Stimulated activated CD4-positive, alpha-beta T cell treated with anti-CD3 and anti-CD28 coated beads, Interleukin-4, amount 100 ng/mL, for 4 hours (primary cell): ENCODE data around the gene ANKRD39.

ENCODE experiments used
- DNase-seq, 2 experiments: peaks; one replicate each; pipeline ENCODE4 v3.0.0-alpha.2; 2020

ANKRD39 gene

DNA sequence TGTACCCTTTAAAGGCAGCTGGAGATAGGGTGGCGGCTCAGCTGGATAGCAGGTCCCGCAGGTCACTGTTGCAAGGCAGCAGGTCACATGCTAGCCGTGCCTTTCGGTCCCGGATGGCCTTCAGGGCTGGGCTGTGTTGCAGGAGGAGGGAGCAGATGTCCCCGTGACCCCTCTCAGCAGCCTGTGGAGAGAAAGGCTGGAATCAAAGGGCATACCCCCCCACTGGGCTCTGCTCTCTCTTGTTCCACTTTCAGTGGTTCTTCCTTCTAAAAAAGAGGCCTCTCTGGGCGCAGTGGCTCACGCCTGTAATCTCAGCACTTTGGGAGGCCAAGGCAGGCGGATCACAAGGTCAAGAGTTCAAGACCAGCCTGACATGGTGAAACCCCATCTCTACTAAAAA is 9.6 kb downstream of the ANKRD39 start:
- no peak for DNase-seq

DNA sequence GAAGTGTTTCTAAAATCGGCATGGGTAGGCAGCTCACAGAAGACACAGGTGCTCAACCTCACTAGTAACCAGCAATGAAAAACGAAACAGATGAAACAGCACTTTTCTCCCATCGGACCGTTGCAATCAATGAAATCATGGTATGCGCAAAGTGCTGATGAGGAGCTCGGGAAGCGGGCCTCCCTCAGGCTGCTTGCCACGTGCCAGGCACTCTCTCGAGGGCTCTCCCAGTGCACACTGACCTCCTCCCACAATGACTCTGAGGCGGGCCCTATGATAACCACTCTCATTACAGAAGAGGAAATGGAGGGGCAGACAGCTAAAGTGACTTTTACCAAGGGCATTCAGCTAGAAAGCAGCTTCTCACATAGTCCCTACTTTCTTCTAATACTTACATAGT is 10.2 kb downstream of the ANKRD39 start:
- DNase-seq: no peak

DNA sequence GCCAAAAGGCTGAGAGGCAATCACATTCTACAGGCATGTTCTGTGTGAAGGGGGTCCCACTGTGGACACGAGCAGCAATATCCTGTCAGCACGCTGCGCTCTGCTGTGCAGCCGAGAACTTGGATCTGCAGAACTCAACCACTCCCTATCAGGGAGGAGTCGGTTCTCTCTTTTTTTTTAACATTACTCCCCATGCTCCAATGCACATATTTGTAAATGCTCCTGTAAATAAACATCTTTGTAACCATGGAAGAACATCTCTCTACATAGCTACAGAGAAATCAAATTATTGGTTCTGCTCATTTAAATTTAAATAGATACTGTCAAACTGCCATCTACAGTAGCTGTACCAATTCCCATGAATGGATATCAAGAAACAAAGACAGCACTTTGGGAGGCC is 11.0 kb downstream of the ANKRD39 start:
- DNase-seq: no peak

DNA sequence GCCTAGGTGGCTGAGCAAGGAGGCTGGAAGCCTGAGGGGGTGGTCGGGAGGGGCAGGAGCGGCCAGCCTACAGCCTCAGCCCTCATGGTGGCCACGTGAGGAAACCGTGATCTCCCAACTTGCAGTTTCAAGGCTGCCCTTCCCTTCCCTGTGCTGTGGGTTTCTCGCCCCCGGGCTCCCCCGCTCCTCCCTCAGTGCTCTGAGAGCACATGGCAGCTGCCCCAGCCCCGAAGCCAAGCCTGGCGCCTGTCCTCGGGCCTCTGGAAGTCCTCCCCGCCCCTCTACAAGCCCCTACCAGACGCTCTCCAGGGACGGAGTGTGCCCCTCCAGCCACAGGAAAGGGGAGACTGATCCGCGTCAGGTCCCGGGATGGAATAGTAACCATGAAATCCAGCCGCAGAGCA is 13.4 kb downstream of the ANKRD39 start:
- DNase-seq: no peak

DNA sequence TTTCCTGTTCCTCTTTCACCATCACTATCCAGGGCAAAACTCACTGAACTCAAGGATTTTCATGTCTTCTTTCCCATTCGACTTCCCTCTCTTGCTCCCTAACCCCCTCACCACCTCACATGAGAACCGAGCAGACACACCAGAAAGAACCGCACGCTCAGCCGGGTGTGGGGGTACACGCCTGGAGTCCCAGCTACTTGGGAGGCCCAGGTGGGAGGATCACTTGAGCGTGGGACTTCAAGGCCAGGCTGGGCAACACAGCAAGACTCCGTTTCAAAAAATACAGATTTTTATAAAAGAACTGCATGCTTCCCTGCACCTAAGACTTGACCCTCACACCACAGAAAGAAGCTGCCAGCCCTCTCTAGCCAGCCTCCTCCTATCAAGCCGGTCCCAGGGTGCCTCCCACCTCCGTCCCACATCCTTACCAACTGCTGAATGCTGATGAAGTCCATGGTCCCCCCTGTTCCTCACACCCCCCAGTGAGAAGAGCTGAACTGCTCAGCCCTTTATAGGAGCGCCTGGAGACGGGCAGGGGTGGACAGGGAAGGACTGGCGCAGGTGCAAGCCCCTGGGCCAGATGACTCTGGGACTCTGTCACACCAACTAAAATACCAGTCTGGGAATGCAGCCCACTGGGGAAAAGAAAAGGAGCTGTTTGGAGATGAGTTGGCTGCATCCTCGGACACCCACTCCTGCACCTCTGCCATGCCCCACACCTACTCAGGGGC is 14.1 kb downstream of the ANKRD39 start, which contains the start of gene ANKRD23:
Gene ANKRD23 (minus strand): TSS at position 484 of the 731 bp plus-strand sequence. CDS start 29 bp downstream, at position 455.
- no peak for DNase-seq

DNA sequence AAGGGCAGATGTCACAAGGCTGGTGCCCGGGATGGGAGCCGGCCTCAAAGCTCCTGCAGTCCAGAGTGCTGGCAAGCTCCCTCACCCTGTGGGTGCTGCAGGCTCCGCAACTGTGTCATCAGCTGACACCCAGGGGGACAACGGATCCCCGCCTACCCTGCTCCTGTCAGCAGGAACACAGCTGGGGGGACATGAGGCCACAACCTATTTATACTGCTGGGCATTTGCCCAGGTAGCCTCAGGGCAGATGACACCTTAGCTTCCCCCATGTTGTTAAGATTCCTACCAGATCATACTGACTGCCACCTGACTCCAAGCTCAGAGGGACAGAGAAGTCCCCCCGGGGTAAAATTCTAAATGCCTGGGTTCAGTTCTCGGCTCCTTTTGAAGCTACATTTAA is 15.2 kb downstream of the ANKRD39 start:
- DNase-seq: no peak

DNA sequence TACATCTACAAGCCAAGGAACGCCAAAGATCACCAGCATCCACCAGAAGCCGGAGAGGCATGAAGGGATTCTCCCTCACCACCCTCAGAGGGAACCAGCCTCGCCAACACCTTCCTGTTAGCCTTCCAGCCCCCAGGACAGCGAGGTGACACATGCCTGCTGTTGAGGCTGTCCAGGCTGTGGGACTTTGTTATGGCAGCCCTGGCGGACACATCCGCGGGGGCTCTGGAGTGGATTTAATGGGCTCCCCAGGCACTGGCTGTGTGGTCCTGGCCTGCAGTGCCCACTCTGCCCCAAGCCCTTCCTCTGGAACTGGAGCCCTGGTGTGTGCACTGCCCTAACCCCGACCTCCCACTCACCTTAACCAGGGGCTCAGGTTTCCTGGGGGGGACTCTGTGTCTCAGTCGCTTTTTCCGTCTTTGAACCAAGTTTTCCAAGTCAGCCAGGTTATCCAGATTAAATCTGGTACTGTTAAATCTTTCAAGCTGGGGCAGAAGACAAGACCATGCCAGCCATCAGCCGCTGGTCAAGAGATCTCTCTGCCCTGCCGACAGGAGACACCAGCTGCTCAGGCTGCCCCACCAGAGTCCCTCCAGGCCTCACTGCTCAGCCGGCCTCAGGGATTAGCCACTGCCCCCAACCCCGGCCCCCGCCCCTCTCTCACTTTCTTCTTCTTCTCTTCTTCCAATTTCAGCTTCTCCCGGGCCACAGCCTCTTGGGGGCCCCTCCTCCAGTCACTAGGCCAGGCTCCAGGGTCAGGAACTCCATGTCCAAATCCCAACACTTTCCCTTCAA is 15.9 kb downstream of the ANKRD39 start:
- no peak for DNase-seq

DNA sequence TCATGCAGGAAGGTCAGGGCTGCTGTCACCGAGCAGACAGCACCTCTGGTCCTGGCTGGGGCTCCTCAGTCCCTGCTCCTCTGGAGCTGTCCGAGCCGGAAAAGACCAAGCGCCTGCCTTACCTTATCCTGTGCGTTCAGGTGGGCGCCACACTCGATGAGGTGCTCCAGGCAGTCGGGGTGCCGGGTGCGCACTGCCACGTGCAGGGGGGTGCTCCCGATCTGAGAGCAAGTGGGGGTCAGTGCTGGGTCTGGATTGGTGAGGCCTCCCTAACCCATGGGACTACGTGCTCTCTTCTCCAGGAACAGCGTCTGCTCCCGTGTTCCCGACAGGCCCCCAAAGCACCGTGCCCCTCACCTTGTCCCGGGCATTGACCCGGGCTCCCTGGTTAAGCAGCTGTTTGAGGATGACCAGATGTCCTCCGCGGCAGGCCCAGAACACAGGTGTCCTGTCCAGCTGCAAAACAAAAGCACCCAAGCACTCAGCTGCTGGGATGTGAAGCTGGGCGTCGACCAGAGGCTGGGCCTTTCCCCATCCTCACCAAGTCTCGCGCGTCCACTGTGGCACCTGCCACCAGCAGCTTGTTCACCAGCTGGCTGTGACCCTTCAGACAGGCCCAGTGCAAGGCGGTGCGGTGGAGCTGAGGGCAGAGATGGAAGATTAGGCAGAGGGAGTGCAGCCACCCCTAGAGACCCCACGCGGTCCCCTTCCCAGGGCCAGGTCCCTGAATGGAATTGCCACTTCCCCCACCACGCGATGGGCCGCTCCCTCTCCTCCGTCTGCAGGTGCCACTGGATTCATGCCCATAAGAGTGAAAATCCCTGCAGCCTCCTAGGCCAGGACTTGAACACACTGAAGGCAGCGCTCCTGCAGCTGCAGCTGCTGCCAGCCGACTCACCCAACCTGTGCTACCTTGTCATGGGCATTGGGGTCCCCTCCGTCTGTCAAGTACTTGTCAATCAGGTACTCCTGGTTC is 17.7 kb downstream of the ANKRD39 start:
- DNase-seq: no peak

DNA sequence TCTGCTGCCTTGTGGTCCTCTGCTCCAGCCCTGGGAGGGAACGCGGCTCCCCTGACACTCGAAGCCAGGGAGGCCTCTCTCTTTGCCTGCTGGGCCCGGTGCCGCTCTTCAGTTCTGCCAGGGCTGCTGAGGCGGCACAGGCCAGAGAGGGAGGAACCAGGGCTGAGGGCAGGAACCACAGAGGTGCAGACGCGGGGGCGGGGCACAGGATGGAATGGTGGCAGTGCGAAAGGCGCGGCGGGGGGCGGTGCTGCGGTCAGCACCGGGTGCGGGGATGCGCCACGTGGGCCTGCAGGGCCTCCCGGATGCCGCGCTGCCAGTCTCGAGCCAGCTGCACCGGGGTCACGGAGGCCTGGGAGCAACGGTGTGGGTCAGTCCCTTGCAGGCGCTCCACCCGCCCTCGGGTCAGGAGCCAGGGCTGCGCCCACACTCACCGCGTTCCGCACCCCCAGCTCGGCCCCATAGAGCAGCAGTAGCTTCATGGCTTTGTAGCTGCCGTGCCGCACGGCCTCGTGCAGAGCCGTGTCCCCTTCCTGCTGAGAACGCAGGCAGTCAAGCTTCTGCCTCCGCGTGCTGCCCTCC is 18.4 kb downstream of the ANKRD39 start:
- DNase-seq: peak; percentile 73 to 75

DNA sequence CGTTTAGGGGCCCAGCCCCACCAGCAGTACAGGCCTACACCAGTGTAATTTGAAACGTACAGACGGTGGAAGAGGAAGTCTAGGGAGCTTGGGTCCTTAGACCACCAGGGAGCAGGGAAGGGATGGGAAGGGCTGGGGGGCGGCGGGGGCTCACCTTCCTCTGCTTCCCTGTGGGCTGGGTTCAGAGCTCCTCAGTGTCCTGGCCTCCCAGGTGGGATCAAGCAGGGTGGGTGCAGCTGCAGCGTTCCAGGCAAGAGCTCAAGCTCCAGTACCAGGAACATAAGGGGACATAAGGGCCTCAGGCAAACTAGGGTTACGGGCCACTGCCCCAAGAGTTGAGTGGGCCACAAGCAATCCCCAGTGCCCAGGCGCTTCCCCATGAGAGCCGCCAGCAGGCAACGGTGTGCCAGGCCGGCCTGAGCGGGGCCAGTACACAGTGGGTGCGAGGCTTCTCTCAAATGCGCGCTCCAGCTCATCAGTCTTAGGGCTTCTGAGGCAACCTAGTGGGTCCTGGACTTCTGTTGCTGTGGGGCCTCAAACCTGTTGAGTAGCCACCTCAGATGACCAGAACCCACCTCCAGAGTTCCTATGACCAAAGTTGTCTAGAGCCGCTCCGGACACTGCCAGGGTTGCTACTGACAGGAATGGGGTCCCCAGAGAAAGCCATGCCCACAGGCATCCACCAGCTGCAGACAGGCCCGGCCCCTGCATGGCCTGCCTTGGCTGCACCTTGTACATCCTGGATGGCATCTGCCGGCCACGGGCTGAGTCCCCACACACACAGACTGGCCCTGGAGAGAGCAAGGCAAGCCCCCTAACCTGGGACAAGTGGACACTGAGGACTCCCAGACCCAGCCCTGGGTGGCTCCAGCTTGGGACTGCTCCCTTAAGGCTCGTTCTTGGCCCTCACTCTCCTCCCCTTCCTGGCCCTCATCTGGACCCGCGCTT is 19.2 kb downstream of the ANKRD39 start:
- DNase-seq: no peak

DNA sequence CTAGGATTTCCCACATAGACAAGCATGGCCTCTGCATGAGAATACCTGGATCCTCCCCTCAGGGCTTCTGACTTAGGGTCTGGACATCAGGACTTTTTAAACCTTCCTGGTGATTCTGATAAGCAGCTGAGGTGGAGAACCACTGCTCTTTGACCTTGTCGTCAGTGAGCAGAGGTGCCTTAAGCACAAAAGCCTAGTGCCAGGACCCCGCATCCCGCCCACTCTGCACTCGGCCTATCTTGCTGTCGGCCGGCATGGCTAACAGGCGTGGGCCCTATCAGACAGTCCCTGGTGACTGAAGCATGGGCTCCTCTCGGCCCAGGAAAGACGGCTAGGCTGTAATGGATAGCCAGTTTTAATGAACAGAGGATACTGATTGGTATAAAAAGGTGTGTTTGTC is 20.2 kb downstream of the ANKRD39 start:
- no peak for DNase-seq

DNA sequence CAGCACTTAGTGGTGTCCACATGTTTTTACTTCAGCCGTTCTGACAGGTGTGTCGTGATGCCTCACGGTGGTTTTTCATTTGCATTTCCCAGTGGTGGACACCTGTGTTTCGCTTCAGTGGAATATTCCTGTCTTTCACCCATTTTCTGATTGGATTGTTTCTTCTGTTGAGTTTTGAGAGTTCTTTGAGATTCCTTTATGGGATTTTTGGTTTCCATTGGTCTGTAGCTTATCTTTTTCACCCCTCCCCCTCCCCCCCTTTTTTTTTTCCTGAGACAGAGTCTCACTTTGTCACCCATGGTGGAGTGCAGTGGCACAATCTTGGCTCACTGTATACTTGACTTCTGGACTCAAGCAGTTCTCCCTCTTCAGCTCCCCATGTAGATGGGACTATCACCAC is 22.0 kb downstream of the ANKRD39 start:
- no peak for DNase-seq

DNA sequence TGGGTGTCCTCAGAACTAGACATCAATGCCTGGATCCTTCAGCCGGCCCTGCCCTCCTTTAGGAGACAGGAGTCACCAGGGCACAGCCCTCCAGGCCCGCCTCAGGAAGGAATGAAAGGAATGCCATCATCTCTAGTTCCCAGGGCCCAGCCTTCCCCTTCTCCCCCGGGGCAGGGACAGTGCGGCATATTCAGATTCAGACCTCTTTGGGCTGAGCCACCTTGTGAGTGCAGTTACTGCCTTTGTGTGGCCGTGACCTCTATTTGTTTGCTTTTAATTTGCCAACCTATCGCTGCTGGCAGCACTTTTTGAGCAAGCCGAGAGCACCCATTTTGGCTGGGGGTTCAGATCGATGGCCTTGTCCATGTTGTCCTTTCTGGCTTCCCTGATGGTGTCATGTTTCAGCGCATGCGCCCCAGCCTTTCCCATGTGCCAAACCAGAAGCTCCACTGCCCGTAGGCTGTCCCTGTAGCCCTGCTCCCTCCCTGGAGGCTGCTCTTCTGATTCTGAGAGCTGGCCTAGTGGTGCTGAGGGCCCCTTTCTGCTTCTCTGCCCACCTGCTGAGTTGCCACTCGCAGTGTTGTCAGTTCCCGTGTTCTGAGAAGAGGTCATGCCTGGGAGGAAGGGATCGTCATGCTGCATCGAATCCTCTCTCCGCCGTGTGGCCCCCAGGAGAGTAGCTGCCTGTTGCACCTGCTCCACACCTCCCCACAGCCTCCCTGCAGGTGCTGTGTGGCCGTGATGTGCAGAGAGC is 24.9 kb downstream of the ANKRD39 start:
- DNase-seq: no peak

DNA sequence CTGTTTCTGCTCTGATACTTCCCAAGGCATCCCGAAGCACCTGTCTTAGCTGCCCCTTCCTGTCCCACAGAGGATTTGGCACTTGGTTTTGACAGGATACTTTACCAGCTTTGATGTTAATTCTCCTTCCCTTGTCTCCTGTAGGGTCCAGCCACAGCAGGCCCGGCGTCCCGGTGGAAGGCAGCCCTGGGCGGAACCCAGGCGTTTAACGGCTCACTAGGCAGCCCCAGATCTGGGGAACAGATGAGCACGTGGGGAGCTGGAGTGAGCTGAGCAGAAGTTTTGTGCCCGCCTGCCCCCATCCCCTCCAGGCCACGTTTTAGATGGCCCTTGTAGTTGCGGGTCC is 25.4 kb downstream of the ANKRD39 start:
- DNase-seq: no peak

DNA sequence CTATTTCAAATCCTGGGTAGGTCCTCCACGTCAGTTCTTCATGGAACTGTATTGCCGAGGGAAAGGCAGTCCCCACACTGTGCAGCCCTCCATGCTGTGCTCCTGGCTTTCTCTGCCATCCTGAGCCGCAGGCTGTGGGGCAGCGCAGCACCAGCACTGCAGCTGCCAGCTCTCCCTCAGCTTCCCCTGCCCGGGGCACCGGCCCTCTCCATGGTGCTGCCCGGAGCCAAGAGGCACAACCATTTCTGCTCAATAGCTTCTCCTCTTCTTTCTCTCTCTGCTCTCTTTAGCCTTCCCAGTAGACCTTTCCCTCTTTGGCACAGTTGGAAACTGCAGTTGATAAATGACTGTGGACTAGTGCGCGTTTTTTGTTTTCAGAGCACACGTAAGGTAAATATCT is 26.1 kb downstream of the ANKRD39 start:
- DNase-seq: no peak

DNA sequence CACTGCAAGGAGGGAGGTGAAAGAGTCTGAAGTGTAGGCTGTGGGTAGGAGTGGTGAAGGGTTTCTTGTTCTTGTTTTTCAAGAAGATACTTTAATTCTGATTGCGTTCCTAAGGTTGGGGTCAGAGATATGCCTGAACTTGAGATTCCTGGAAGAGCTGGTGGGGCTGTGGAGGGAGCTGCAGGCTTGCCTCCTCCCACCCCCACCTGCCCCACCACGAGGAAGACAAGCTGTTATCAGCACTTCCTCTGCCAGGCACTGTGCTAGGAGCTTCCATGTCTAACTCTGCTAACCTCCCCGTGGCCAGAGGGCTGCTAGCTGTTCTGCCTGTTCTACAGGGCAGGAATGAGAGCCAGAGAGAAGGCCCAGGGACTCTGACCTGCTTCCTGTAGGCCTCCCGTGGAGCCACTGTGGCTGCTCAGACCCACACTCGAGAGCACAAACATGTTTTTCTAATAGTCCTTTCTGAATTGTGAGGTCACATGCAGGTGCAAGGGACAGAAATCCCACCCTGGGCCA is 27.7 kb downstream of the ANKRD39 start:
- DNase-seq: no peak

DNA sequence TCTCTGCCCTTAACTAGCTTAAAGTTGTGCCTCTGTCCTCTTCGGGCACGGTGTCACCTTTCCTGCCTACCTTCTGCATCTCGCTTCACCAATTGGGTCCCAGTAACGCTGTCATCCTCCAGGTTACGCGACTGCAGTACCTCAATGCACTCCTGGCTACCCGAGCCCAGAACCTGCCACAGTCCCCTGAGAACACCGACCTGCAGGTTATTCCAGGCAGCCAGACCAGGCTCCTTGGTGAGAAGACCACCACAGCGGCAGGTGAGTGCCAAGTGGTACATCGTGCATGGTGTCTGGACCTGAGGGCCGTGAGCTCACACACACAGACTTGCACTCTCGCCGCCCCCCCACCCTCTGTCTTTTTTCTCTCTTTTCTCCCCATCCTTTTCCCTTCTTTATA is 28.9 kb downstream of the ANKRD39 start:
- DNase-seq: no peak

DNA sequence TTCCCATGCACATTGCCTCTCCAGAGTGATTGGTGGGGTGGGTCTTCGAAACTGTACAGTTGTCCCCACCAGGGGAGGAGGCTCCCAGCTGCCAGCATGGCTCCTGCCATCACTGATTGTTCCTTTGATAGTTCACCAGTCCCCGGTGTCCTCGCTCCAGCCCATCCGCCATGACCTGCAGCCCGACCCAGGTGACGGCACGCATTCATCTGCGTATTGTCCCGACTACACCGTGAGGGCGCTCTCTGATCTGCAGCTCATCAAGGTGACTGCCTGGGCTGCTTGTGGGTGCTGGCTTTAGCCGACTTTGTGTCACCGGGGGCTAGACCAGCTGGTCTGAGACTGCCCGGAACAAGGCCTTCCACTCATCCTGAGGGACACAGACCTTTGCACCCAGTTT is 29.4 kb downstream of the ANKRD39 start:
- no peak for DNase-seq

DNA sequence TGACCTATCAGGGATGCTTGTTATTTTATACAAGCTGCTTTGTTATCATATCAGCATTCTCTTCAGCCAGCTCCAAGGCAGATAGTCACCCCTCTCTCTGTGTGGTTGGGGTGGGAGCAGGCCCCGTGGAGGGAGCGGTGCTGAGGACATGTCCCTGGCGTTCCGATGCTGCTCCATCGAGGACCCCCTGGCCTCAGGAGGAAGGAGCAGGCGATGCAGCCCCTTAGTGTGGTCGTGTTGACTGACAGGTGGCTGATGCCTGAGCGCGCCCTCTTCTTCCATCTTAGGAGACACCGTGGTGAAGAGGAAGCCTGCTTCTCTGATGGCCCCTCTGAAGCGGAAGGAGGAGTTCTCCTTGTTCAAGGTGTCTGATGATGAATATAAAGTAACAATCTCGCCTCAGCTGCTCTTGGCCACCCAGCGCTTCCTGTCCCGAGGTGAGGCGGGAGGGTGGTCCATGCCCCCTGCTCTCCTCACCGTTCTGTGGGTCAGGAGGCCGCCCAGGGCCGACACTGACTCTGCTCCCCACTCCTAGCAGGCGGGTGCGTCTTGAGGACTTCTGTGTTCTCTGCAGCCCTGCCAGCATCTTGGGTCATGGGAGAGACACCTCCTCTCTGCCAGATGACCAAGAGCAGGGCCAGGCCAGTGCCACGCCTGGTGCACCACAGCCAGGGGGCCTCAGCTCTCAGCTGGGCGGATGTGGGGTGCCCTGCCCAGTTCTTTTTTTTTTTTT is 31.1 kb downstream of the ANKRD39 start:
- no peak for DNase-seq

DNA sequence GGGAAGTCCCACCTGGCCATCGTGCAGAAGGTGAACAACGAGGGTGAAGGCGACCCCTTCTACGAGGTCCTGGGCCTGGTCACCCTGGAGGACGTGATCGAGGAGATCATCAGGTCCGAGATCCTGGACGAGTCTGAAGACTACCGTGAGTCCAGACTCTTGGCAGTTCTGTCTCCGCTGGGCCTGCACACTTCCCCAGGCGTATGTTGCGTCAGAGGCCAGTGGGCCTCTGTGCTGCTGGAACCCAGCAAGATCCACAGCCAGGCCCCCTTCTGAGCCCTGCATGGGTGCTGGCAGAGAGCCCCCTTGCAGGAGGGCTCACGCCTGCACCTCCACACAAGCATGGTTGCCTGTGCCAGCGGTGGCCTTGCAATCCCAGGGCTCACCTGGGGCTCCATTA is 32.8 kb downstream of the ANKRD39 start:
- DNase-seq: no peak
